SK-N-SH (cell line): ENCODE measurements around the gene NFX1. TPM values are rescaled to one million over a fixed set of nuclear protein-coding genes. Genes with fewer than 3 reads are reported as not detected.

Experiments used
- CTCF ChIA-PET: fragments of 300-600, 350-600 bp; formaldehyde crosslinking; extraction: SDS; loops from one replicate; lab custom pipeline; 2021; lab: Yijun Ruan, JAX
- POLR2A ChIA-PET: fragments of 350-600 bp; sonication (Branson Sonifier 250); formaldehyde crosslinking; extraction: SDS; loops from one replicate; lab custom pipeline; 2020; ENCODE audit warnings: antibody characterized with exemption, inconsistent platforms; lab: Yijun Ruan, JAX
- DNase-seq: peaks from one replicate; pipeline ENCODE4 v3.0.0; 2012
- H2AFZ ChIP-seq: fragments of 200-600 bp; sonication (generic); 2 replicates; pipeline ENCODE4 v1.8.1; 2016; ENCODE audit warnings: antibody characterized with exemption, mild to moderate bottlenecking, low read depth
- H3F3A ChIP-seq: fragments of 200-600 bp; sonication (generic); replicated peaks from 2 replicates; pipeline ENCODE3; 2016; ENCODE audit warnings: antibody characterized with exemption, mild to moderate bottlenecking; ENCODE audit not compliant: insufficient read depth
- H3K27ac ChIP-seq, 2 experiments: fragments of 200-500 bp in 1 of 2; fragments of 200-600 bp in 1 of 2; sonication (Bioruptor generic) in 1 of 2; sonication (generic), shearing (Covaris generic) in 1 of 2; 2 replicates each; pipeline versions ENCODE4 v1.5.1 to v1.6.1; 2014 to 2016; ENCODE audit warnings: low read depth in 2 of 2, inconsistent platforms in 1 of 2, low read length in 1 of 2, mild to moderate bottlenecking in 1 of 2, mixed read lengths in 1 of 2
- H3K27me3 ChIP-seq: fragments of 200-600 bp; sonication (generic), shearing (Covaris generic); 2 replicates; pipeline ENCODE4 v1.6.1; 2016; ENCODE audit warnings: mixed run types; ENCODE audit not compliant: insufficient read depth
- H3K36me3 ChIP-seq, 2 experiments: fragments of 200-500 bp in 1 of 2; fragments of 200-600 bp in 1 of 2; sonication (Bioruptor generic) in 1 of 2; sonication (generic) in 1 of 2; replicated peaks in 1 of 2; 2 replicates each; pipeline versions ENCODE3 to v1.5.1; 2014 to 2016; ENCODE audit warnings: low read length in 1 of 2, mild to moderate bottlenecking in 1 of 2; ENCODE audit not compliant: insufficient read depth in 2 of 2, control insufficient read depth in 1 of 2
- H3K4me1 ChIP-seq, 2 experiments: fragments of 200-500 bp in 1 of 2; fragments of 200-600 bp in 1 of 2; sonication (Bioruptor generic) in 1 of 2; sonication (generic), shearing (Covaris generic) in 1 of 2; 2 replicates each; pipeline versions ENCODE4 v1.5.1 to v1.6.1; 2014 to 2016; ENCODE audit warnings: low read depth in 1 of 2, low read length in 1 of 2, mixed run types in 1 of 2; ENCODE audit not compliant: insufficient read depth in 2 of 2, control insufficient read depth in 1 of 2
- H3K4me2 ChIP-seq: fragments of 200-600 bp; sonication (generic), shearing (Covaris generic); 2 replicates; pipeline ENCODE4 v1.6.1; 2017; ENCODE audit warnings: mixed run types
- H3K4me3 ChIP-seq, 2 experiments: fragments of 200-500 bp in 1 of 2; fragments of 200-600 bp in 1 of 2; sonication (Bioruptor generic) in 1 of 2; sonication (generic), shearing (Covaris generic) in 1 of 2; 2 replicates each; pipeline versions ENCODE4 v1.5.1 to v1.8.1; 2014 to 2016; ENCODE audit warnings: low read depth in 2 of 2, inconsistent platforms in 1 of 2, low read length in 1 of 2, mild to moderate bottlenecking in 1 of 2, mixed read lengths in 1 of 2, moderate library complexity in 1 of 2
- H3K79me2 ChIP-seq: fragments of 200-600 bp; sonication (generic); 2 replicates; pipeline ENCODE4 v1.8.1; 2017; ENCODE audit warnings: mild to moderate bottlenecking; ENCODE audit not compliant: insufficient read depth
- H3K9ac ChIP-seq: fragments of 200-600 bp; sonication (generic); 2 replicates; pipeline ENCODE4 v1.6.1; 2017; ENCODE audit warnings: mixed run types
- H3K9me2 ChIP-seq: fragments of 200-600 bp; sonication (generic); 2 replicates; pipeline ENCODE4 v1.6.1; 2017; ENCODE audit warnings: mixed run types
- H3K9me3 ChIP-seq: fragments of 200-600 bp; sonication (generic); 2 replicates; pipeline ENCODE4 v1.6.1; 2017; ENCODE audit warnings: mixed run types, mild to moderate bottlenecking, moderate library complexity
- H4K20me1 ChIP-seq: fragments of 200-600 bp; sonication (generic); 2 replicates; pipeline ENCODE4 v1.6.1; 2017; ENCODE audit warnings: mild to moderate bottlenecking, mixed run types; ENCODE audit not compliant: insufficient read depth
- ELF1 ChIP-seq: IDR thresholded peaks from 2 replicates; pipeline ENCODE4 v1.4.0; 2012
- EZH2phosphoT487 ChIP-seq: fragments of 200-600 bp; sonication (generic); IDR thresholded peaks from 2 replicates; pipeline ENCODE4 v1.6.1; 2017; ENCODE audit warnings: low read depth, mixed run types, mild to moderate bottlenecking, antibody characterized with exemption, moderate library complexity, borderline replicate concordance
- FOXJ3 ChIP-seq: sonication (generic); formaldehyde crosslinking; IDR thresholded peaks from 2 replicates; pipeline ENCODE4 v1.5.1; 2020; ENCODE audit warnings: mild to moderate bottlenecking, missing genetic modification reagents
- GABPA ChIP-seq: IDR thresholded peaks from 2 replicates; pipeline ENCODE4 v1.4.0; 2012; ENCODE audit warnings: low read depth, mild to moderate bottlenecking
- MXI1 ChIP-seq: IDR thresholded peaks from 2 replicates; pipeline ENCODE4 v1.6.1; 2012; ENCODE audit warnings: mild to moderate bottlenecking, low read depth, low read length, improper control_type of control experiment
- NFIC ChIP-seq: IDR thresholded peaks from 2 replicates; pipeline ENCODE4 v1.4.0; 2012; ENCODE audit warnings: borderline replicate concordance
- NRF1 ChIP-seq: IDR thresholded peaks from 2 replicates; pipeline ENCODE4 v1.6.1; 2012; ENCODE audit warnings: low read depth, mild to moderate bottlenecking, low read length
- POLR2AphosphoS5 ChIP-seq: IDR thresholded peaks from 2 replicates; pipeline ENCODE4 v1.6.1; 2012; ENCODE audit warnings: low read depth, low read length
- RAD21 ChIP-seq: IDR thresholded peaks from 2 replicates; pipeline ENCODE4 v1.6.1; 2012; ENCODE audit warnings: mild to moderate bottlenecking, low read length
- RFX5 ChIP-seq: IDR thresholded peaks from 2 replicates; pipeline ENCODE4 v1.6.1; 2012; ENCODE audit warnings: mild to moderate bottlenecking, improper control_type of control experiment, low read length
- SIN3A ChIP-seq: IDR thresholded peaks from 2 replicates; pipeline ENCODE4 v1.6.1; 2012; ENCODE audit warnings: low read depth, mild to moderate bottlenecking, low read length, moderate library complexity, borderline replicate concordance
- TCF12 ChIP-seq: IDR thresholded peaks from 2 replicates; pipeline ENCODE4 v1.4.0; 2012
- YY1 ChIP-seq: IDR thresholded peaks from 2 replicates; pipeline ENCODE4 v1.4.0; 2012; ENCODE audit warnings: low read depth, mild to moderate bottlenecking
- WGBS: methylation state at CpG from one replicate; pipeline ENCODE4 v1.1.6; 2017; ENCODE audit warnings: low lambda C conversion rate; 5-methylcytosine and 5-hydroxymethylcytosine counted together
- polyA plus RNA-seq, 3 experiments: library from polyadenylated mRNA; depleted of rRNA; stranded (reverse); fragments of >200 nt; gene quantifications; 2 replicates each; pipeline ENCODE4 v1.2.3, GENCODE V29; 2012
- TF ChIP-seq, protein P1 (sequence below): IDR thresholded peaks from 2 replicates; pipeline ENCODE4 v1.4.0; 2012; ENCODE audit warnings: low read depth
- TF ChIP-seq, protein P2 (sequence below): fragments of 150-350 bp; IDR thresholded peaks from 2 replicates; pipeline ENCODE4 v1.6.1; 2016; ENCODE audit warnings: mild to moderate bottlenecking, low read depth, low read length
- TF ChIP-seq, protein P3 (sequence below): fragments of 200-600 bp; sonication (generic); IDR thresholded peaks from 2 replicates; pipeline ENCODE4 v1.6.1; 2017; ENCODE audit warnings: antibody characterized with exemption, mild to moderate bottlenecking, moderate library complexity
- TF ChIP-seq, protein P4 (sequence below): IDR thresholded peaks from 2 replicates; pipeline ENCODE4; 2012

Gene NFX1
- polyA plus RNA-seq, 1 of the 3 experiments (the other 2 are of a cell fraction), result 19.6 TPM

DNA sequence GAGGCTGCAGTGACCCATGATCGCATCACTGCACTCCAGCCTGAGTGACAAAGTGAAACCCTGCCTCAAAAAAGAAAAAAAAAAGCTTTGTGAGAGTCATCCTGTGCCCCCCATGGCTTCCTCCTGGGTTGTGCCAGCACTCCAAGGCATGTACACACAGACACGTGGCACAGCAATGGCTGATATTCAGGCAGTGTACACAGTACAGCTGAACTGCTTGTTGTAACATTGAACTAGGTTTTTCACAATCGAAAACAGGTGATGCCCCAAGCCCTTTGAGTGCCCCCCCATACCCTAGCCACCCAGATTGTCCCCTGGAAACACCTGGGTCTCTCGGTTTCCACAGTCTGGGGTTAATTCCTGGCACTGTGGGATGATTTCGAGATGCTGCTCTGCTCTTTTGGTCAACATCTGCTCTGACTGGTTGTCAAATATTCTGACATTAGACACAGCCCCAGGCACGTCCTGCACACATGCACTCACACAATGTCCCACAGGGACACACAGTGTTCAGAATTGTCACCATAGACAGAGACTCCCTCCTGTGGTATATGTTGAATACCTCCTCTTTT is 41.1 kb upstream of the NFX1 start:
- TF ChIP-seq RAD21, result no peak
- TF ChIP-seq, protein P1, sequence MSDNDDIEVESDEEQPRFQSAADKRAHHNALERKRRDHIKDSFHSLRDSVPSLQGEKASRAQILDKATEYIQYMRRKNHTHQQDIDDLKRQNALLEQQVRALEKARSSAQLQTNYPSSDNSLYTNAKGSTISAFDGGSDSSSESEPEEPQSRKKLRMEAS, result no peak
- TF ChIP-seq, protein P2, sequence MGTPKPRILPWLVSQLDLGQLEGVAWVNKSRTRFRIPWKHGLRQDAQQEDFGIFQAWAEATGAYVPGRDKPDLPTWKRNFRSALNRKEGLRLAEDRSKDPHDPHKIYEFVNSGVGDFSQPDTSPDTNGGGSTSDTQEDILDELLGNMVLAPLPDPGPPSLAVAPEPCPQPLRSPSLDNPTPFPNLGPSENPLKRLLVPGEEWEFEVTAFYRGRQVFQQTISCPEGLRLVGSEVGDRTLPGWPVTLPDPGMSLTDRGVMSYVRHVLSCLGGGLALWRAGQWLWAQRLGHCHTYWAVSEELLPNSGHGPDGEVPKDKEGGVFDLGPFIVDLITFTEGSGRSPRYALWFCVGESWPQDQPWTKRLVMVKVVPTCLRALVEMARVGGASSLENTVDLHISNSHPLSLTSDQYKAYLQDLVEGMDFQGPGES, result no peak
- no peak for TF ChIP-seq TCF12
- TF ChIP-seq NFIC, result no peak
- no peak for TF ChIP-seq SIN3A
- TF ChIP-seq GABPA, result no peak
- no peak for TF ChIP-seq MXI1
- TF ChIP-seq, protein P3, sequence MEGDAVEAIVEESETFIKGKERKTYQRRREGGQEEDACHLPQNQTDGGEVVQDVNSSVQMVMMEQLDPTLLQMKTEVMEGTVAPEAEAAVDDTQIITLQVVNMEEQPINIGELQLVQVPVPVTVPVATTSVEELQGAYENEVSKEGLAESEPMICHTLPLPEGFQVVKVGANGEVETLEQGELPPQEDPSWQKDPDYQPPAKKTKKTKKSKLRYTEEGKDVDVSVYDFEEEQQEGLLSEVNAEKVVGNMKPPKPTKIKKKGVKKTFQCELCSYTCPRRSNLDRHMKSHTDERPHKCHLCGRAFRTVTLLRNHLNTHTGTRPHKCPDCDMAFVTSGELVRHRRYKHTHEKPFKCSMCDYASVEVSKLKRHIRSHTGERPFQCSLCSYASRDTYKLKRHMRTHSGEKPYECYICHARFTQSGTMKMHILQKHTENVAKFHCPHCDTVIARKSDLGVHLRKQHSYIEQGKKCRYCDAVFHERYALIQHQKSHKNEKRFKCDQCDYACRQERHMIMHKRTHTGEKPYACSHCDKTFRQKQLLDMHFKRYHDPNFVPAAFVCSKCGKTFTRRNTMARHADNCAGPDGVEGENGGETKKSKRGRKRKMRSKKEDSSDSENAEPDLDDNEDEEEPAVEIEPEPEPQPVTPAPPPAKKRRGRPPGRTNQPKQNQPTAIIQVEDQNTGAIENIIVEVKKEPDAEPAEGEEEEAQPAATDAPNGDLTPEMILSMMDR, result no peak
- no peak for TF ChIP-seq RFX5
- WGBS, result 83% methylated on average over 5 of the region's 6 CpGs
- no peak overlapping the region for H3K9ac ChIP-seq
- H4K20me1 ChIP-seq, result no peaks in the 10 kb centered on the region
- H3K36me3 ChIP-seq, result peaks cover 5 to 13% of the 10 kb centered on the region in 2 experiments
- DNase-seq, result no peak
- H3K9me2 ChIP-seq, result no peaks in the 10 kb centered on the region
- peaks cover 5% of the 10 kb centered on the region for H3F3A ChIP-seq
- no peak overlapping the region for H3K4me2 ChIP-seq
- H3K4me3 ChIP-seq, result no peak overlapping the region
- H3K79me2 ChIP-seq, result no peaks in the 10 kb centered on the region
- H3K27ac ChIP-seq, result no peak overlapping the region; a peak in 1 of 4 replicates
- ChIA-PET POLR2A (interaction anchor here (0.6 kb wide), 1 partner anchor 14 kb away, joined by 3 read pairs; no protein-coding TSS in a partner anchor), CTCF (interaction anchor here (0.9 to 1.7 kb wide), 3 partner anchors 9 to 15 kb away, joined by 3 to 5 read pairs (median 3); partner anchors contain the start of genes BAG1 and SPINK4)
- H3K9me3 ChIP-seq, result no peaks in the 10 kb centered on the region
- no peaks in the 10 kb centered on the region for H3K27me3 ChIP-seq
- H2AFZ ChIP-seq, result no peak overlapping the region
- no peaks in the 10 kb centered on the region; a peak in 1 of 4 replicates for H3K4me1 ChIP-seq

DNA sequence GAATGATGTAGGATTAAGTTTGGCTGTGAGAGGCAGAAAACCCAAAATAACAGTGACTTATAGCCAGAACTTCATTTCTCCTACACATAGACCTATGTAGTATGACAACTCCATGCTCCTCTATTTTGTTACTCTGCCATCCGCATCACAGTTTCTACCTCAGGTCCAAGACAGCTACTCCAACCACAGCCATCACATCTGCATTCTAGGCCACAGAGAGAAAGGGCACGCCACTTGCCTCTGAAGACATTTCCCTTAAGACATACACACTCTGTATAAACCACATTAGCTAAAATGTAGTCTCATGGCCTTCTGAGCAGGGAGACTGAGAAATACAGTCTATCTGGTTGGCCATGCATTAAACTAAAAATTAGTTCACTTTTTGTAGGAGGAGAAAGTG is 40.3 kb upstream of the NFX1 start:
- H3K27ac ChIP-seq, result no peak overlapping the region
- TF ChIP-seq YY1, result no peak
- TF ChIP-seq POLR2AphosphoS5, result no peak
- TF ChIP-seq ELF1, result no peak
- no peak for TF ChIP-seq EZH2phosphoT487
- TF ChIP-seq, protein P4, sequence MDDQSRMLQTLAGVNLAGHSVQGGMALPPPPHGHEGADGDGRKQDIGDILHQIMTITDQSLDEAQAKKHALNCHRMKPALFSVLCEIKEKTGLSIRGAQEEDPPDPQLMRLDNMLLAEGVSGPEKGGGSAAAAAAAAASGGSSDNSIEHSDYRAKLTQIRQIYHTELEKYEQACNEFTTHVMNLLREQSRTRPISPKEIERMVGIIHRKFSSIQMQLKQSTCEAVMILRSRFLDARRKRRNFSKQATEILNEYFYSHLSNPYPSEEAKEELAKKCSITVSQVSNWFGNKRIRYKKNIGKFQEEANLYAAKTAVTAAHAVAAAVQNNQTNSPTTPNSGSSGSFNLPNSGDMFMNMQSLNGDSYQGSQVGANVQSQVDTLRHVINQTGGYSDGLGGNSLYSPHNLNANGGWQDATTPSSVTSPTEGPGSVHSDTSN, result no peak
- TF ChIP-seq FOXJ3 (CRISPR knock-in tag), result no peak
- TF ChIP-seq NRF1, result no peak
- TF ChIP-seq, protein P1, result no peak
- TF ChIP-seq, protein P3, result no peak
- POLR2A ChIA-PET, result no interaction called here

More for the DNA sequence above, 40.3 kb upstream of the NFX1 start:
- Histone ChIP-seq H3K79me2 (no peaks in the 10 kb centered on the region), H3K4me3 (no peak overlapping the region), H3K9me3 (no peaks in the 10 kb centered on the region), H3K4me2 (no peak overlapping the region), H4K20me1 (no peaks in the 10 kb centered on the region), H3F3A (peaks cover 5% of the 10 kb centered on the region), H3K4me1 (no peaks in the 10 kb centered on the region; a peak in 1 of 4 replicates), H3K9ac (no peak overlapping the region), H3K9me2 (no peaks in the 10 kb centered on the region), H3K36me3 (peaks cover 9 to 20% of the 10 kb centered on the region in 2 experiments), H3K27me3 (no peaks in the 10 kb centered on the region), H2AFZ (no peak overlapping the region)
- DNase-seq, result no peak
- 96% methylated on average over 2 of the region's 2 CpGs for WGBS
- CTCF ChIA-PET, result interaction anchor here (1.4 kb wide), 1 partner anchor 13 kb away, joined by 3 read pairs; no protein-coding TSS in a partner anchor
